Liver (tissue), 9 donors: ENCODE data around the gene ZNF831. TPM values are rescaled to one million over a fixed set of nuclear protein-coding genes. Genes with fewer than 3 reads are reported as not detected.

ENCODE experiments used
- DNase-seq: peaks from one replicate; pipeline ENCODE4 v3.0.0-alpha.2; 2017; ENCODE audit warnings: low spot score
- H3K27ac ChIP-seq, 2 donors: one replicate each; pipeline ENCODE4 v1.7.0; 2013; ENCODE audit warnings: inconsistent platforms in 2 of 2, low read length in 2 of 2, control low read depth in 1 of 2, low read depth in 1 of 2, mild to moderate bottlenecking in 1 of 2
- H3K27me3 ChIP-seq, 4 donors: one replicate each; pipeline versions ENCODE4 v1.6.1 to v1.7.0; 2013; ENCODE audit warnings: low read length in 3 of 4, inconsistent platforms in 1 of 4, mild to moderate bottlenecking in 1 of 4, moderate library complexity in 1 of 4; ENCODE audit not compliant: control insufficient read depth in 4 of 4, insufficient read depth in 4 of 4
- H3K36me3 ChIP-seq, 4 donors: one replicate each; pipeline versions ENCODE4 v1.6.1 to v1.7.0; 2013; ENCODE audit warnings: low read length in 3 of 4, mild to moderate bottlenecking in 3 of 4, low read depth in 1 of 4, moderate library complexity in 1 of 4; ENCODE audit not compliant: control insufficient read depth in 4 of 4, insufficient read depth in 3 of 4
- H3K4me1 ChIP-seq, 4 donors: one replicate each; pipeline versions ENCODE4 v1.6.1 to v1.7.0; 2013; ENCODE audit warnings: low read length in 3 of 4, mild to moderate bottlenecking in 3 of 4, moderate library complexity in 1 of 4; ENCODE audit not compliant: control insufficient read depth in 4 of 4, insufficient read depth in 4 of 4
- H3K4me3 ChIP-seq, 3 donors: one replicate each; pipeline versions ENCODE4 v1.6.1 to v1.7.0; 2013; ENCODE audit warnings: low read length in 3 of 3, control low read depth in 1 of 3, low read depth in 1 of 3, mild to moderate bottlenecking in 1 of 3
- H3K9ac ChIP-seq, 2 donors: one replicate each; pipeline ENCODE4 v1.7.0; 2013; ENCODE audit warnings: low read length in 2 of 2, mild to moderate bottlenecking in 2 of 2, moderate library complexity in 2 of 2, control low read depth in 1 of 2, low read depth in 1 of 2
- H3K9me3 ChIP-seq, 4 donors: one replicate each; pipeline versions ENCODE4 v1.6.1 to v1.7.0; 2013; ENCODE audit warnings: low read length in 3 of 4; ENCODE audit not compliant: control insufficient read depth in 4 of 4
- CTCF ChIP-seq: fragments of 150-350 bp; IDR thresholded peaks from 2 replicates; pipeline ENCODE4 v1.5.1; 2017; ENCODE audit warnings: improper control_type of control experiment, low read depth, low read length; ENCODE audit not compliant: missing input control
- EGR1 ChIP-seq, 2 donors: IDR thresholded peaks; 2 replicates each; pipeline ENCODE4 v1.6.1; 2016 to 2018; ENCODE audit warnings: antibody characterized with exemption in 2 of 2, low read depth in 2 of 2
- FOXA1 ChIP-seq: IDR thresholded peaks from 2 replicates; pipeline ENCODE4 v1.6.1; 2016; ENCODE audit warnings: antibody characterized with exemption
- FOXA2 ChIP-seq: IDR thresholded peaks from 2 replicates; pipeline ENCODE4 v1.6.1; 2016; ENCODE audit warnings: antibody characterized with exemption
- GABPA ChIP-seq, 2 donors: IDR thresholded peaks in 1 of 2; conservative IDR thresholded peaks in 1 of 2; 2 replicates each; pipeline ENCODE4 v1.6.1; 2016; ENCODE audit warnings: antibody characterized with exemption in 2 of 2, mild to moderate bottlenecking in 1 of 2, moderate library complexity in 1 of 2
- HNF4A ChIP-seq, 2 donors: conservative IDR thresholded peaks; 2 replicates each; pipeline ENCODE4 v1.6.1; 2016; ENCODE audit warnings: antibody characterized with exemption in 2 of 2, mild to moderate bottlenecking in 2 of 2
- HNF4G ChIP-seq: IDR thresholded peaks from 2 replicates; pipeline ENCODE4 v1.6.1; 2016; ENCODE audit warnings: antibody characterized with exemption
- JUND ChIP-seq, 2 donors: IDR thresholded peaks; 2 replicates each; pipeline ENCODE4 v1.6.1; 2016; ENCODE audit warnings: antibody characterized with exemption in 2 of 2
- NR2F2 ChIP-seq: IDR thresholded peaks from 2 replicates; pipeline ENCODE4 v1.6.1; 2016; ENCODE audit warnings: antibody characterized with exemption
- RAD21 ChIP-seq, 2 donors: IDR thresholded peaks; 2 replicates each; pipeline ENCODE4 v1.6.1; 2016; ENCODE audit warnings: antibody characterized with exemption in 2 of 2, mild to moderate bottlenecking in 2 of 2
- REST ChIP-seq: IDR thresholded peaks from 2 replicates; pipeline ENCODE4 v1.6.1; 2016; ENCODE audit warnings: antibody characterized with exemption, mild to moderate bottlenecking
- RXRA ChIP-seq, 2 donors: IDR thresholded peaks; 2 replicates each; pipeline ENCODE4 v1.6.1; 2017 to 2018; ENCODE audit warnings: antibody characterized with exemption in 2 of 2, mild to moderate bottlenecking in 1 of 2
- SP1 ChIP-seq: IDR thresholded peaks from 2 replicates; pipeline ENCODE4 v1.6.1; 2018; ENCODE audit warnings: antibody characterized with exemption, mild to moderate bottlenecking
- TAF1 ChIP-seq: conservative IDR thresholded peaks from 2 replicates; pipeline ENCODE4 v1.6.1; 2016; ENCODE audit warnings: antibody characterized with exemption, mild to moderate bottlenecking
- YY1 ChIP-seq: IDR thresholded peaks from 2 replicates; pipeline ENCODE4 v1.6.1; 2016; ENCODE audit warnings: antibody characterized with exemption, mild to moderate bottlenecking
- ZBTB33 ChIP-seq: IDR thresholded peaks from 2 replicates; pipeline ENCODE4 v1.6.1; 2016; ENCODE audit warnings: antibody characterized with exemption
- WGBS: extraction: QIAGEN DNeasy Blood & Tissue Kit; methylation state at CpG from one replicate; pipeline ENCODE4 v1.1.7; 2013; 5-methylcytosine and 5-hydroxymethylcytosine counted together
- polyA plus RNA-seq, 2 donors: library from polyadenylated mRNA; stranded (reverse) in 1 of 2; unstranded in 1 of 2; fragments of 200-250 nt in 1 of 2; fragments of >200 nt in 1 of 2; fragmentation: Nextera tagmentation in 1 of 2; extraction: Ambion mirVana in 1 of 2; gene quantifications; one replicate each; pipeline versions ENCODE4 v1.2.1 to v1.2.3, GENCODE V29; 2013 to 2015
- total RNA-seq, 2 donors: library from RNA; depleted of rRNA; stranded (reverse); fragments of >200 nt; gene quantifications; one replicate each; pipeline ENCODE4 v1.2.3, GENCODE V29; 2014
- TF ChIP-seq, protein P1 (sequence below): IDR thresholded peaks from 2 replicates; pipeline ENCODE4 v1.6.1; 2016; ENCODE audit warnings: antibody characterized with exemption
- TF ChIP-seq, protein P2 (sequence below): IDR thresholded peaks from 2 replicates; pipeline ENCODE4 v1.6.1; 2016; ENCODE audit warnings: antibody characterized with exemption
- donor health status: healthy.
- donor health status: healthy.
- donor health status: healthy.
- donor health status: healthy.
- donor health status: healthy.

The ZNF831 gene
- total and polyA plus RNA-seq, 4 donors = 0.06 to 0.75 (median 0.13) TPM

DNA sequence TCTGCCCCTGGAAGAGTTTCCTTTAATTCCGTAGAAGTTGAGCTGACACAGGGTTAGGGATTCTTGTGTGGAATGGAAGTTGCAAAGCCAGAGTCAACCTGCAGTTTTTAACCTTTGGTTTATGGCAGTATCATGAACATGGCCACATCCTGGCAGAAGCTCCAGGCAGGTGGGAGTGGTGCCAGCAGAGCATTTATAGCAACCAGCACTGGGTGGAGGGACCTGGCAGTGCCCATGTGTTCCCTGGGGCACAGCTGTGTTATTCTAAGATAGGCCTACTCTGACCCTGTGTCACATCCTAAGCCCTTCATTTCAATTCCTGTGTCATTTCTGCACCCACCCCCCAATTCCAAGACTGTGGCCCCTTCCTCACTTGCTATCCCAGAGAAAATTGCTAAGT, 26.1 kb upstream of the ZNF831 start:
- Histone ChIP-seq H3K4me3 (no peak overlapping the region), H3K9ac (no peak overlapping the region), H3K4me1 (no peaks in the 10 kb centered on the region), H3K9me3 (peaks cover 0 to 2% (median 0%) of the 10 kb centered on the region in 4 donors), H3K27me3 (no peaks in the 10 kb centered on the region), H3K36me3 (no peaks in the 10 kb centered on the region), H3K27ac (no peak overlapping the region)
- no peak for DNase-seq
- TF ChIP-seq ZBTB33 = no peak
- no peak for TF ChIP-seq RXRA (IDR thresholded peaks at IDR 0.05)
- TF ChIP-seq SP1 = no peak
- no peak for TF ChIP-seq GABPA (IDR thresholded peaks at IDR 0.05 in 1 of 2, conservative IDR thresholded peaks at IDR 0.05 in 1 of 2)
- no peak for TF ChIP-seq REST
- no peak for TF ChIP-seq NR2F2
- no peak for TF ChIP-seq HNF4A (conservative IDR thresholded peaks at IDR 0.05)
- TF ChIP-seq, protein P1, sequence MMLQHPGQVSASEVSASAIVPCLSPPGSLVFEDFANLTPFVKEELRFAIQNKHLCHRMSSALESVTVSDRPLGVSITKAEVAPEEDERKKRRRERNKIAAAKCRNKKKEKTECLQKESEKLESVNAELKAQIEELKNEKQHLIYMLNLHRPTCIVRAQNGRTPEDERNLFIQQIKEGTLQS = no peak
- TF ChIP-seq, protein P2, sequence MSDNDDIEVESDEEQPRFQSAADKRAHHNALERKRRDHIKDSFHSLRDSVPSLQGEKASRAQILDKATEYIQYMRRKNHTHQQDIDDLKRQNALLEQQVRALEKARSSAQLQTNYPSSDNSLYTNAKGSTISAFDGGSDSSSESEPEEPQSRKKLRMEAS = no peak
- no peak for TF ChIP-seq FOXA2
- TF ChIP-seq RAD21 (IDR thresholded peaks at IDR 0.05) = no peak
- no peak for TF ChIP-seq FOXA1
- no peak for TF ChIP-seq EGR1 (IDR thresholded peaks at IDR 0.05; ENCODE audit: low read depth in 2 of 2)
- no peak for TF ChIP-seq JUND (IDR thresholded peaks at IDR 0.05)
- no peak for TF ChIP-seq YY1
- TF ChIP-seq HNF4G = no peak
- TF ChIP-seq TAF1 = no peak
- TF ChIP-seq CTCF = no peak
- WGBS = 68% methylated on average over 1 of the region's 1 CpG
